Peyer's patch (tissue), 4 donors: ENCODE data around the gene ATP2B2.

Source experiments
- POLR2A ChIP-seq, 2 donors: fragments of 450-650 bp; IDR thresholded peaks; one replicate each; pipeline ENCODE4 v1.5.1; 2017; ENCODE audit warnings: antibody characterized with exemption in 2 of 2, mild to moderate bottlenecking in 2 of 2, moderate library complexity in 2 of 2
- TF ChIP-seq, protein P1 (sequence below), 6 experiments: fragments of 450-650 bp in 4 of 6; fragments of 200-600 bp in 2 of 6; sonication (generic) in 1 of 6; IDR thresholded peaks; one replicate each; pipeline ENCODE4 v1.5.1; 2017 to 2019; ENCODE audit warnings: antibody characterized with exemption in 6 of 6, mild to moderate bottlenecking in 3 of 6, moderate library complexity in 1 of 6

GRCh38 chr3:10475983-10476382 lies 29.4 kb downstream of the ATP2B2 start:
- no peak for TF ChIP-seq POLR2A (IDR thresholded peaks at IDR 0.05)
- TF ChIP-seq, protein P1, sequence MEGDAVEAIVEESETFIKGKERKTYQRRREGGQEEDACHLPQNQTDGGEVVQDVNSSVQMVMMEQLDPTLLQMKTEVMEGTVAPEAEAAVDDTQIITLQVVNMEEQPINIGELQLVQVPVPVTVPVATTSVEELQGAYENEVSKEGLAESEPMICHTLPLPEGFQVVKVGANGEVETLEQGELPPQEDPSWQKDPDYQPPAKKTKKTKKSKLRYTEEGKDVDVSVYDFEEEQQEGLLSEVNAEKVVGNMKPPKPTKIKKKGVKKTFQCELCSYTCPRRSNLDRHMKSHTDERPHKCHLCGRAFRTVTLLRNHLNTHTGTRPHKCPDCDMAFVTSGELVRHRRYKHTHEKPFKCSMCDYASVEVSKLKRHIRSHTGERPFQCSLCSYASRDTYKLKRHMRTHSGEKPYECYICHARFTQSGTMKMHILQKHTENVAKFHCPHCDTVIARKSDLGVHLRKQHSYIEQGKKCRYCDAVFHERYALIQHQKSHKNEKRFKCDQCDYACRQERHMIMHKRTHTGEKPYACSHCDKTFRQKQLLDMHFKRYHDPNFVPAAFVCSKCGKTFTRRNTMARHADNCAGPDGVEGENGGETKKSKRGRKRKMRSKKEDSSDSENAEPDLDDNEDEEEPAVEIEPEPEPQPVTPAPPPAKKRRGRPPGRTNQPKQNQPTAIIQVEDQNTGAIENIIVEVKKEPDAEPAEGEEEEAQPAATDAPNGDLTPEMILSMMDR (IDR thresholded peaks at IDR 0.05): no peak
